Panc1 (cell line): ENCODE measurements around the gene GALNT18. TPM values are rescaled to one million over a fixed set of nuclear protein-coding genes. Genes with fewer than 3 reads are reported as not detected.

Experiments
- ATAC-seq: fragments of 200-7000 bp; cut with Tn5 transposase; 2 replicates; pipeline ENCODE4 v1.9.1; 2020; ENCODE audit warnings: mild to moderate bottlenecking, moderate library complexity
- BruUV-seq: library from RNA; stranded (reverse); fragments of 400-500 nt; replicated peaks from 2 replicates; lab custom pipeline; 2021; lab: Mats Ljungman, UMichigan
- CTCF ChIA-PET: fragments of 300-600 bp; sonication (Branson Sonifier 250); formaldehyde crosslinking; loops from one replicate; lab custom pipeline; 2022; ENCODE audit warnings: antibody characterized with exemption; lab: Charles Lee
- POLR2A ChIA-PET: fragments of 300-600 bp; sonication (Branson Sonifier 250); formaldehyde crosslinking; loops from one replicate; lab custom pipeline; 2022; ENCODE audit warnings: antibody characterized with exemption; lab: Charles Lee
- DNase-seq: peaks from one replicate; pipeline ENCODE4 v3.0.0-alpha.2; 2010; ENCODE audit warnings: low read depth, low spot score
- H3K27ac ChIP-seq: 2 replicates; pipeline ENCODE4 v1.5.1; 2011; ENCODE audit warnings: mild to moderate bottlenecking, low read length, inconsistent platforms
- H3K27me3 ChIP-seq: fragments of 200-500 bp; sonication (Bioruptor generic); 2 replicates; pipeline ENCODE4 v1.6.0; 2014; ENCODE audit warnings: low read length, inconsistent platforms; ENCODE audit not compliant: control insufficient read depth, insufficient read depth
- H3K36me3 ChIP-seq: fragments of 200-500 bp; sonication (Bioruptor generic); 2 replicates; pipeline ENCODE4 v1.5.1; 2014; ENCODE audit warnings: inconsistent platforms, mild to moderate bottlenecking, low read length, moderate library complexity; ENCODE audit not compliant: control insufficient read depth, insufficient read depth
- H3K4me1 ChIP-seq: 2 replicates; pipeline ENCODE4 v1.5.1; 2011; ENCODE audit warnings: inconsistent platforms, mild to moderate bottlenecking, low read length, moderate library complexity; ENCODE audit not compliant: control insufficient read depth, insufficient read depth
- H3K4me3 ChIP-seq, 2 experiments: 2 replicates each; pipeline ENCODE4 v1.5.1; 2011 to 2012; ENCODE audit warnings: low read depth in 2 of 2, low read length in 2 of 2, mild to moderate bottlenecking in 2 of 2, inconsistent platforms in 1 of 2, moderate library complexity in 1 of 2
- H3K9me3 ChIP-seq: fragments of 200-500 bp; sonication (Bioruptor generic); 2 replicates; pipeline ENCODE4 v1.5.1; 2014; ENCODE audit warnings: low read depth, mild to moderate bottlenecking, inconsistent platforms, low read length, moderate library complexity; ENCODE audit not compliant: control insufficient read depth, insufficient read depth
- POLR2AphosphoS5 ChIP-seq: IDR thresholded peaks from 2 replicates; pipeline ENCODE4 v1.6.1; 2012; ENCODE audit warnings: mild to moderate bottlenecking, low read depth, low read length, moderate library complexity
- SIN3A ChIP-seq: IDR thresholded peaks from 2 replicates; pipeline ENCODE4 v1.6.1; 2012; ENCODE audit warnings: low read depth, mild to moderate bottlenecking, low read length, moderate library complexity, borderline replicate concordance; ENCODE audit not compliant: insufficient read depth
- TCF7L2 ChIP-seq: IDR thresholded peaks from 2 replicates; pipeline ENCODE4 v1.6.1; 2011; ENCODE audit warnings: mild to moderate bottlenecking, low read depth, low read length, inconsistent platforms
- in situ Hi-C: cut with HindIII; loops from 2 replicates; pipeline ENCODE4 v1.10.0; 2016; ENCODE audit warnings: low sequenced_read_pairs, low pct_unique_long_range_greater_than_20kb
- intact Hi-C: fragments of 100-400 bp; cut with micrococcal nuclease; formaldehyde crosslinking; loops from one replicate; pipeline ENCODE4 v1.10.0; 2022; ENCODE audit not compliant: unreplicated experiment
- total RNA-seq: library from RNA; stranded (reverse); gene quantifications from one replicate; pipeline ENCODE4 v1.2.1, GENCODE V29; 2021; ENCODE audit not compliant: unreplicated experiment
- TF ChIP-seq, protein P1 (sequence below), 2 experiments: IDR thresholded peaks; 2 replicates each; pipeline ENCODE4 v1.6.1; 2011 to 2012; ENCODE audit warnings: low read depth in 2 of 2, control low read depth in 1 of 2, low read length in 1 of 2, mild to moderate bottlenecking in 1 of 2, moderate library complexity in 1 of 2; ENCODE audit not compliant: insufficient read depth in 1 of 2
- TF ChIP-seq, protein P2 (sequence below): fragments of 450-650 bp; IDR thresholded peaks from 2 replicates; pipeline ENCODE4 v1.5.1; 2017; ENCODE audit warnings: mild to moderate bottlenecking

GALNT18 gene
- total RNA-seq, 1 experiment from 2014 or later = 8.6 TPM

DNA sequence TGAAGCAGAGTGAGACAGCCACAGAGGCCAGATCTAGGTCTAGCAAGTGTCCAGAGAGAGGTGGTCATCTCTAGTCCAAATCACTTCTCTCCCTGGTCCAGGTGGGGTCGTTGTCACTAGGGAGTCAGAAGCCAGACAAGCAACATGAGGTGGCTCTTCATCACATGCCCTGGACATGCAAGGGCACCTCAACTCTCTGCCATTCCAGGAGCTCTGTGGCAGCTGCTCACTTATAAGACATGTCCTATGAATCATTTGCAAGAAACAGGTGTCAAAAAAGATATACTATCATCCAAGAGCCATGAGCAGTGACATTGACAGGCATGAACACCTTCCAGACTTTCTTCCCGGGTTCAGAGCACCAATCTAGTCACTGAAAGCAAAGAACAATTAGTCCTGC lies 130.8 kb downstream of the GALNT18 start:
- ATAC-seq (no peak), DNase-seq (no peak)
- TF ChIP-seq SIN3A (no peak), TCF7L2 (no peak), POLR2AphosphoS5 (no peak)
- TF ChIP-seq, protein P1, sequence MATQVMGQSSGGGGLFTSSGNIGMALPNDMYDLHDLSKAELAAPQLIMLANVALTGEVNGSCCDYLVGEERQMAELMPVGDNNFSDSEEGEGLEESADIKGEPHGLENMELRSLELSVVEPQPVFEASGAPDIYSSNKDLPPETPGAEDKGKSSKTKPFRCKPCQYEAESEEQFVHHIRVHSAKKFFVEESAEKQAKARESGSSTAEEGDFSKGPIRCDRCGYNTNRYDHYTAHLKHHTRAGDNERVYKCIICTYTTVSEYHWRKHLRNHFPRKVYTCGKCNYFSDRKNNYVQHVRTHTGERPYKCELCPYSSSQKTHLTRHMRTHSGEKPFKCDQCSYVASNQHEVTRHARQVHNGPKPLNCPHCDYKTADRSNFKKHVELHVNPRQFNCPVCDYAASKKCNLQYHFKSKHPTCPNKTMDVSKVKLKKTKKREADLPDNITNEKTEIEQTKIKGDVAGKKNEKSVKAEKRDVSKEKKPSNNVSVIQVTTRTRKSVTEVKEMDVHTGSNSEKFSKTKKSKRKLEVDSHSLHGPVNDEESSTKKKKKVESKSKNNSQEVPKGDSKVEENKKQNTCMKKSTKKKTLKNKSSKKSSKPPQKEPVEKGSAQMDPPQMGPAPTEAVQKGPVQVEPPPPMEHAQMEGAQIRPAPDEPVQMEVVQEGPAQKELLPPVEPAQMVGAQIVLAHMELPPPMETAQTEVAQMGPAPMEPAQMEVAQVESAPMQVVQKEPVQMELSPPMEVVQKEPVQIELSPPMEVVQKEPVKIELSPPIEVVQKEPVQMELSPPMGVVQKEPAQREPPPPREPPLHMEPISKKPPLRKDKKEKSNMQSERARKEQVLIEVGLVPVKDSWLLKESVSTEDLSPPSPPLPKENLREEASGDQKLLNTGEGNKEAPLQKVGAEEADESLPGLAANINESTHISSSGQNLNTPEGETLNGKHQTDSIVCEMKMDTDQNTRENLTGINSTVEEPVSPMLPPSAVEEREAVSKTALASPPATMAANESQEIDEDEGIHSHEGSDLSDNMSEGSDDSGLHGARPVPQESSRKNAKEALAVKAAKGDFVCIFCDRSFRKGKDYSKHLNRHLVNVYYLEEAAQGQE (IDR thresholded peaks at IDR 0.05; ENCODE audit: insufficient read depth in 1 of 2, low read depth in 2 of 2, low read length in 1 of 2) = no peak
- TF ChIP-seq, protein P2, sequence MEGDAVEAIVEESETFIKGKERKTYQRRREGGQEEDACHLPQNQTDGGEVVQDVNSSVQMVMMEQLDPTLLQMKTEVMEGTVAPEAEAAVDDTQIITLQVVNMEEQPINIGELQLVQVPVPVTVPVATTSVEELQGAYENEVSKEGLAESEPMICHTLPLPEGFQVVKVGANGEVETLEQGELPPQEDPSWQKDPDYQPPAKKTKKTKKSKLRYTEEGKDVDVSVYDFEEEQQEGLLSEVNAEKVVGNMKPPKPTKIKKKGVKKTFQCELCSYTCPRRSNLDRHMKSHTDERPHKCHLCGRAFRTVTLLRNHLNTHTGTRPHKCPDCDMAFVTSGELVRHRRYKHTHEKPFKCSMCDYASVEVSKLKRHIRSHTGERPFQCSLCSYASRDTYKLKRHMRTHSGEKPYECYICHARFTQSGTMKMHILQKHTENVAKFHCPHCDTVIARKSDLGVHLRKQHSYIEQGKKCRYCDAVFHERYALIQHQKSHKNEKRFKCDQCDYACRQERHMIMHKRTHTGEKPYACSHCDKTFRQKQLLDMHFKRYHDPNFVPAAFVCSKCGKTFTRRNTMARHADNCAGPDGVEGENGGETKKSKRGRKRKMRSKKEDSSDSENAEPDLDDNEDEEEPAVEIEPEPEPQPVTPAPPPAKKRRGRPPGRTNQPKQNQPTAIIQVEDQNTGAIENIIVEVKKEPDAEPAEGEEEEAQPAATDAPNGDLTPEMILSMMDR = no peak
- Histone ChIP-seq H3K27ac (no peak overlapping the region), H3K9me3 (no peaks in the 10 kb centered on the region), H3K4me3 (no peak overlapping the region), H3K27me3 (no peaks in the 10 kb centered on the region), H3K4me1 (no peaks in the 10 kb centered on the region), H3K36me3 (no peaks in the 10 kb centered on the region)
- ChIA-PET CTCF (no interaction called here), POLR2A (no interaction called here)
- no TSS peak for BruUV-seq
- in situ Hi-C loops = no loop called here
- intact Hi-C loops = no loop called here

DNA sequence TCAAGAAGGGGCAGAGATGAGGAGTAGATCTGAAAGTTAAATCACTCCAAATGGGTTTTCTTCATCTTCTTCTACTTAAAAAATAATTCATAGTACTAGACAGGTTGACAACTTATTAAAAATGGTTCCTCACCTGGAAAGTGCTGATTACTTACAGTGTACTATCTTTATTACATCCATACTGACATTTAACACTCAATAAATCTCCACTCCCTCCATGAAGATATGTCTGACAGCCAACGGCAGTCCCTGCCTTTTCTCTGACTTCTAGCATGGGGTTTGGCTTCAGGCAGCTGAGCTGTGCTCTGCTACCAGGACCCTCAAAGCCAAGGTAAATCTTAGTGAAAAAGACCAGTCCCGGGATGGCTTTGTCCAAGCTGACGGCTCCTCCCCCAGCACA lies 135.4 kb downstream of the GALNT18 start:
- CTCF ChIA-PET = no interaction called here
- no peaks in the 10 kb centered on the region for H3K4me1 ChIP-seq
- BruUV-seq = no TSS peak
- TF ChIP-seq, protein P2 = no peak
- H3K9me3 ChIP-seq = no peaks in the 10 kb centered on the region
- intact Hi-C loops (no loop called here), in situ Hi-C loops (no loop called here)
- POLR2A ChIA-PET = no interaction called here
- H3K27me3 ChIP-seq = no peaks in the 10 kb centered on the region
- DNase-seq (no peak), ATAC-seq (no peak)
- no peak overlapping the region for H3K4me3 ChIP-seq
- H3K36me3 ChIP-seq = no peaks in the 10 kb centered on the region
- H3K27ac ChIP-seq = no peak overlapping the region

DNA sequence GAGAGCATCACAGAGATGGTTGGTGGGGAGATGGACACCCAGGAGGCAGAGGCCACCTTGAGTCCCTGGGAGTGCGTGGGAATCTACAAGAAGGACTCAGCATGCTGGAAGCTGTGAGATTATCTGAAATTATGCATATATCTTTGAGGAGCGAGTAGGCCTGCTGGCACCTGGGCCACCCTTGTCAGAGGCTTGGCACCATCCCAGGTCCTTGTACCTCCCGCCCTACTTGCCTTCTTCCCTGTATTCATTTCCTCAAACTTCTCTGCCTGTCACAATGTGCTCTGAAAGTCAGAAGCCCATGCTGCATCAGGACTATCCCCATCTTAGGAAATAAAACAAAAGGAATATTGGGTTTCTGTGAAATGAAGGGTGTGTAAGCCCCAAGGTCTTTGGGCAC lies 135.8 kb downstream of the GALNT18 start:
- ATAC-seq (no peak), DNase-seq (no peak)
- no peak for TF ChIP-seq SIN3A
- TF ChIP-seq, protein P1 (IDR thresholded peaks at IDR 0.05; ENCODE audit: insufficient read depth in 1 of 2, low read depth in 2 of 2, low read length in 1 of 2) = no peak
- TF ChIP-seq TCF7L2 = no peak
- TF ChIP-seq, protein P2 = no peak
- no peak for TF ChIP-seq POLR2AphosphoS5
- no peaks in the 10 kb centered on the region for H3K27me3 ChIP-seq
- H3K4me3 ChIP-seq = no peak overlapping the region
- no peaks in the 10 kb centered on the region for H3K36me3 ChIP-seq
- H3K27ac ChIP-seq = no peak overlapping the region
- no TSS peak for BruUV-seq
- H3K9me3 ChIP-seq = no peaks in the 10 kb centered on the region
- CTCF ChIA-PET = no interaction called here
- in situ Hi-C loops = no loop called here
- intact Hi-C loops = no loop called here
- POLR2A ChIA-PET = no interaction called here
- no peaks in the 10 kb centered on the region for H3K4me1 ChIP-seq
